Loucy (cell line): ENCODE data around the gene SP6.

ENCODE experiments used
- H2AFZ ChIP-seq: fragments of 200-600 bp; sonication (generic); 2 replicates; pipeline ENCODE4 v1.6.0; 2016; ENCODE audit warnings: antibody characterized with exemption, mild to moderate bottlenecking, low read length, moderate library complexity
- H3F3A ChIP-seq: fragments of 200-600 bp; 2 replicates; pipeline ENCODE4 v1.6.0; 2016; ENCODE audit warnings: antibody characterized with exemption, low read depth, mild to moderate bottlenecking
- H3K27me3 ChIP-seq: fragments of 200-600 bp; sonication (generic); 2 replicates; pipeline ENCODE4 v1.6.1; 2014; ENCODE audit warnings: low read length, mild to moderate bottlenecking; ENCODE audit not compliant: insufficient read depth, poor library complexity, severe bottlenecking
- H3K36me3 ChIP-seq: fragments of 200-600 bp; sonication (generic); 2 replicates; pipeline ENCODE4 v1.6.1; 2016; ENCODE audit warnings: low read length; ENCODE audit not compliant: insufficient read depth
- H3K4me1 ChIP-seq: fragments of 200-600 bp; sonication (generic); 2 replicates; pipeline ENCODE4 v1.5.1; 2014; ENCODE audit warnings: low read length, mild to moderate bottlenecking; ENCODE audit not compliant: insufficient read depth, poor library complexity, severe bottlenecking
- H3K4me2 ChIP-seq: fragments of 200-600 bp; sonication (generic); 2 replicates; pipeline ENCODE4 v1.6.0; 2014; ENCODE audit warnings: antibody characterized with exemption, low read length, low read depth, mild to moderate bottlenecking; ENCODE audit not compliant: poor library complexity, severe bottlenecking
- H3K4me3 ChIP-seq: fragments of 200-600 bp; sonication (generic); 2 replicates; pipeline ENCODE4 v1.5.1; 2014; ENCODE audit warnings: low read length, mild to moderate bottlenecking, mixed read lengths; ENCODE audit not compliant: poor library complexity, severe bottlenecking
- H3K79me2 ChIP-seq: fragments of 200-600 bp; sonication (generic); 2 replicates; pipeline ENCODE4 v1.6.1; 2014; ENCODE audit warnings: low read length; ENCODE audit not compliant: insufficient read depth
- H3K9ac ChIP-seq: fragments of 200-600 bp; sonication (generic); 2 replicates; pipeline ENCODE4 v1.6.0; 2014; ENCODE audit warnings: mild to moderate bottlenecking, low read depth, low read length, moderate library complexity; ENCODE audit not compliant: poor library complexity, severe bottlenecking
- H3K9me2 ChIP-seq: fragments of 200-600 bp; sonication (generic); replicated peaks from 2 replicates; pipeline ENCODE4 v1.6.1; 2016; ENCODE audit warnings: low read depth, low read length, mixed read lengths
- H3K9me3 ChIP-seq: fragments of 200-600 bp; sonication (generic); 2 replicates; pipeline ENCODE4 v1.6.1; 2014; ENCODE audit warnings: mild to moderate bottlenecking, antibody characterized with exemption, low read length, low read depth; ENCODE audit not compliant: insufficient read depth
- H4K20me1 ChIP-seq: fragments of 200-600 bp; sonication (generic); 2 replicates; pipeline ENCODE4 v1.6.0; 2014; ENCODE audit warnings: antibody characterized with exemption, low read length, mild to moderate bottlenecking; ENCODE audit not compliant: insufficient read depth, poor library complexity, severe bottlenecking
- EZH2phosphoT487 ChIP-seq: fragments of 200-600 bp; IDR thresholded peaks from 2 replicates; pipeline ENCODE4 v1.6.1; 2018; ENCODE audit warnings: antibody characterized with exemption, mild to moderate bottlenecking, moderate library complexity, borderline replicate concordance
- TF ChIP-seq, protein P1 (sequence below): fragments of 200-600 bp; sonication (generic); conservative IDR thresholded peaks from 2 replicates; pipeline ENCODE4 v1.5.1; 2014; ENCODE audit warnings: mild to moderate bottlenecking, antibody characterized with exemption, low read length

The SP6 gene

GRCh38 chr17:47808036-47808829, 42.7 kb downstream of the SP6 start:
- no peak for TF ChIP-seq EZH2phosphoT487
- TF ChIP-seq, protein P1, sequence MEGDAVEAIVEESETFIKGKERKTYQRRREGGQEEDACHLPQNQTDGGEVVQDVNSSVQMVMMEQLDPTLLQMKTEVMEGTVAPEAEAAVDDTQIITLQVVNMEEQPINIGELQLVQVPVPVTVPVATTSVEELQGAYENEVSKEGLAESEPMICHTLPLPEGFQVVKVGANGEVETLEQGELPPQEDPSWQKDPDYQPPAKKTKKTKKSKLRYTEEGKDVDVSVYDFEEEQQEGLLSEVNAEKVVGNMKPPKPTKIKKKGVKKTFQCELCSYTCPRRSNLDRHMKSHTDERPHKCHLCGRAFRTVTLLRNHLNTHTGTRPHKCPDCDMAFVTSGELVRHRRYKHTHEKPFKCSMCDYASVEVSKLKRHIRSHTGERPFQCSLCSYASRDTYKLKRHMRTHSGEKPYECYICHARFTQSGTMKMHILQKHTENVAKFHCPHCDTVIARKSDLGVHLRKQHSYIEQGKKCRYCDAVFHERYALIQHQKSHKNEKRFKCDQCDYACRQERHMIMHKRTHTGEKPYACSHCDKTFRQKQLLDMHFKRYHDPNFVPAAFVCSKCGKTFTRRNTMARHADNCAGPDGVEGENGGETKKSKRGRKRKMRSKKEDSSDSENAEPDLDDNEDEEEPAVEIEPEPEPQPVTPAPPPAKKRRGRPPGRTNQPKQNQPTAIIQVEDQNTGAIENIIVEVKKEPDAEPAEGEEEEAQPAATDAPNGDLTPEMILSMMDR: no peak
- no peak overlapping the region for H2AFZ ChIP-seq
- no peaks in the 10 kb centered on the region for H3K79me2 ChIP-seq
- H3K4me3 ChIP-seq: no peak overlapping the region
- no peaks in the 10 kb centered on the region for H3F3A ChIP-seq
- no peak overlapping the region for H3K4me2 ChIP-seq
- no peaks in the 10 kb centered on the region for H3K27me3 ChIP-seq
- H3K4me1 ChIP-seq: no peaks in the 10 kb centered on the region
- H3K9me2 ChIP-seq: no peaks in the 10 kb centered on the region
- H4K20me1 ChIP-seq: no peaks in the 10 kb centered on the region
- peaks cover 8% of the 10 kb centered on the region; the same call in 1 of the 2 replicates for H3K36me3 ChIP-seq
- no peak overlapping the region for H3K9ac ChIP-seq
- H3K9me3 ChIP-seq: no peaks in the 10 kb centered on the region

DNA sequence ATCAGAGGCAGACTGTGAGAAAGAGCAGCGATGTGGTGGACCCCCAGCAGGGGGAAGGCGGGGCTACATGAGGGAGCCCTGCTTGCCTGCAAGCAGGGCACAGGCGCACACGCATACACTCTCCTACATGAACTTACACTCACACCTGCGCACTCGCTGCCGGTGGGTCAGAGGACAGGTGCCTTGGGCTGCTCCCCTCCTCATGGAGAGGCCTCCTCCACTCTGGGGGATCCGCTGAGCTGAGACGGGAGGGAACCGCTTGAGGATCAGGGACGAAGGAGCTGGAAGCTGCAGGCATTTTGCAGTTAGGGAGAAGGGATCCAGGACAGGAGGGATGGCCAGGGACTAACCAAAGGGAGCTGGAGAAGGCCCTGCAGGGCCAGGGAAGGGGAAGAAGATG, 43.5 kb downstream of the SP6 start:
- Histone ChIP-seq H3K9me2 (no peaks in the 10 kb centered on the region), H3K27me3 (no peaks in the 10 kb centered on the region), H3K9ac (no peak overlapping the region), H3F3A (no peaks in the 10 kb centered on the region), H3K79me2 (no peaks in the 10 kb centered on the region), H3K9me3 (no peaks in the 10 kb centered on the region), H3K4me2 (no peak overlapping the region), H3K4me1 (no peaks in the 10 kb centered on the region), H3K36me3 (peaks cover 8% of the 10 kb centered on the region; the same call in 1 of the 2 replicates), H2AFZ (no peak overlapping the region), H3K4me3 (no peak overlapping the region), H4K20me1 (no peaks in the 10 kb centered on the region)
- TF ChIP-seq, protein P1: no peak
- no peak for TF ChIP-seq EZH2phosphoT487

DNA sequence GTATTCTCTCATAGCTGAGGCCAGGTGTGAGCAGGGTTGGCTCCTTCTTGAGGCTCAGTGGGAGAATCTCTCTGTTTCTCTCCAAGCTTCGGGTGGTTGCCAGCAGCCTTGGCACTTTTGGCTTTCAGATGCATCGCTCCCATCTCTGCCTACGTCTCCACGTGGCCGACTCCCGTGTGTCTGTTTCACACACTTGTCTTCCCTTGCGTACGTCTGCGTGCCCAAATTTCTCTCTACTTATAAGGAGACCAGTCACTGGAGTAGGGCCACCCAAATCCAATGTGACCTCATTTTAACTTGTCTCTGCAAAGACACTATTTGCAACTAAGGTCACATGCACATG, 44.1 kb downstream of the SP6 start:
- H3K36me3 ChIP-seq: peaks cover 8% of the 10 kb centered on the region; the same call in 1 of the 2 replicates
- no peaks in the 10 kb centered on the region for H3F3A ChIP-seq
- H3K4me1 ChIP-seq: no peaks in the 10 kb centered on the region
- H3K9me3 ChIP-seq: no peaks in the 10 kb centered on the region
- no peaks in the 10 kb centered on the region for H3K79me2 ChIP-seq
- no peak overlapping the region for H3K4me3 ChIP-seq
- H3K9me2 ChIP-seq: no peaks in the 10 kb centered on the region
- H3K9ac ChIP-seq: no peak overlapping the region
- no peaks in the 10 kb centered on the region for H3K27me3 ChIP-seq
- TF ChIP-seq, protein P1: no peak
- TF ChIP-seq EZH2phosphoT487: no peak
- H4K20me1 ChIP-seq: no peaks in the 10 kb centered on the region
- H3K4me2 ChIP-seq: no peak overlapping the region
- no peak overlapping the region for H2AFZ ChIP-seq
